Activated CD8-positive, alpha-beta T cell treated with anti-CD3 and anti-CD28 coated beads for 36 hours (primary cell): Measurements from ENCODE around the gene EDN2. TPM values are rescaled to one million over a fixed set of nuclear protein-coding genes. Genes with fewer than 3 reads are reported as not detected.

Source experiments
- ATAC-seq: fragments of 200-7000 bp; cut with Tn5 transposase; one replicate; pipeline ENCODE4 v1.10.0; 2021; ENCODE audit warnings: mild to moderate bottlenecking, moderate library complexity
- CTCF ChIA-PET: fragments of 350-600 bp; sonication (Branson Sonifier 250); formaldehyde crosslinking; loops from one replicate; lab custom pipeline; 2021; ENCODE audit warnings: antibody characterized with exemption; lab: Charles Lee
- POLR2A ChIA-PET: fragments of 350-600 bp; sonication (Branson Sonifier 250); formaldehyde crosslinking; loops from one replicate; lab custom pipeline; 2021; ENCODE audit warnings: antibody characterized with exemption; lab: Charles Lee
- DNase-seq: peaks from one replicate; pipeline ENCODE4 v3.0.0-alpha.2; 2020
- H3K27ac Mint-ChIP-seq: one replicate; pipeline ENCODE4 v1.8.0; 2021; ENCODE audit warnings: mild to moderate bottlenecking, mixed read lengths
- H3K27me3 Mint-ChIP-seq: one replicate; pipeline ENCODE4 v1.8.0; 2021; ENCODE audit warnings: mixed read lengths
- H3K36me3 Mint-ChIP-seq: one replicate; pipeline ENCODE4 v1.8.0; 2021; ENCODE audit warnings: low read depth, mixed read lengths
- H3K4me1 Mint-ChIP-seq: one replicate; pipeline ENCODE4 v1.8.0; 2021; ENCODE audit warnings: low read depth, mixed read lengths
- H3K4me3 Mint-ChIP-seq: one replicate; pipeline ENCODE4 v1.8.0; 2021; ENCODE audit warnings: mild to moderate bottlenecking, moderate library complexity, mixed read lengths
- H3K9me3 Mint-ChIP-seq: one replicate; pipeline ENCODE4 v1.8.0; 2021; ENCODE audit warnings: mixed read lengths
- intact Hi-C: fragments of 100-400 bp; cut with micrococcal nuclease; formaldehyde crosslinking; loops from one replicate; pipeline ENCODE4 v1.10.0; 2022
- total RNA-seq, 2 experiments: library from RNA; stranded (reverse); gene quantifications; one replicate each; pipeline ENCODE4 v1.2.3, GENCODE V29; 2021
- TF ChIP-seq, protein P1 (sequence below): fragments of 200-600 bp; IDR thresholded peaks from one replicate; pipeline ENCODE4 v1.8.0; 2022; ENCODE audit warnings: antibody characterized with exemption, mild to moderate bottlenecking

The EDN2 gene
- total RNA-seq, 2 experiments from 2014 or later = not detected

DNA sequence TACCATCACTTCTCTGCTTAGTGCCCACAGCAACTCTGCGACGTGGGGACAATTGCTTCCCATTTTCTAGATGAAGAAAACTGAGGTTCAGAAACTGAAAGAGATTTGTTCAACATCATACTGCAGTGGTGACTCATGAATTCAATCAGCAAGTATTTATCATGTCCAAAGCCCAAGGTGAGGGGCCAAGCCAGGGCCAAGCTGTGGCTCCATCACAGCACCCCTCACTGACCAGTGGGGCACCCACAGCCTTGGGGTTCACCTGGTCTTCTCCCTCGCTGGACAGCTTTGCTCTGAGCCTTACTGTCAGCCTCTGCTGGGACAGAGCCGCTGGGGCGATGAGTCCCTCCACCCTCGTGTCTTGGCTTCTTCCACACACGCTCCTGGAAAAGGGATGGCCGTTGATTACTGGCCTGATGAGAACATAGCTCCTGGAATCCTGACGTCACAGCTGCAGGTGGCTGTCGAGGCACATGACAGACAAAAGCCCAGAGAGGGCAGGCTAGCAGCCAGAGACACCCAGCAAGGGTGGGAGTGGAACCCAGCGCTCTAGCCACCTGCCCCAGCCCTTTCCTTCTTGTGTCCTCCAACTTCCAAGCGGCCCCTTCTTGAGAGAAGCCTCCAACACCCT is 6.2 kb downstream of the EDN2 start:
- no peak for ATAC-seq
- no peak for DNase-seq
- no peaks in the 10 kb centered on the region for H3K4me1 Mint-ChIP-seq
- H3K36me3 Mint-ChIP-seq = no peaks in the 10 kb centered on the region
- ChIA-PET CTCF (interaction anchor here (2.8 kb wide), 1 partner anchor 13 kb away, joined by 12 read pairs; no protein-coding TSS in a partner anchor), POLR2A (no interaction called here)
- H3K9me3 Mint-ChIP-seq = no peaks in the 10 kb centered on the region
- no peak overlapping the region for H3K4me3 Mint-ChIP-seq
- TF ChIP-seq, protein P1, sequence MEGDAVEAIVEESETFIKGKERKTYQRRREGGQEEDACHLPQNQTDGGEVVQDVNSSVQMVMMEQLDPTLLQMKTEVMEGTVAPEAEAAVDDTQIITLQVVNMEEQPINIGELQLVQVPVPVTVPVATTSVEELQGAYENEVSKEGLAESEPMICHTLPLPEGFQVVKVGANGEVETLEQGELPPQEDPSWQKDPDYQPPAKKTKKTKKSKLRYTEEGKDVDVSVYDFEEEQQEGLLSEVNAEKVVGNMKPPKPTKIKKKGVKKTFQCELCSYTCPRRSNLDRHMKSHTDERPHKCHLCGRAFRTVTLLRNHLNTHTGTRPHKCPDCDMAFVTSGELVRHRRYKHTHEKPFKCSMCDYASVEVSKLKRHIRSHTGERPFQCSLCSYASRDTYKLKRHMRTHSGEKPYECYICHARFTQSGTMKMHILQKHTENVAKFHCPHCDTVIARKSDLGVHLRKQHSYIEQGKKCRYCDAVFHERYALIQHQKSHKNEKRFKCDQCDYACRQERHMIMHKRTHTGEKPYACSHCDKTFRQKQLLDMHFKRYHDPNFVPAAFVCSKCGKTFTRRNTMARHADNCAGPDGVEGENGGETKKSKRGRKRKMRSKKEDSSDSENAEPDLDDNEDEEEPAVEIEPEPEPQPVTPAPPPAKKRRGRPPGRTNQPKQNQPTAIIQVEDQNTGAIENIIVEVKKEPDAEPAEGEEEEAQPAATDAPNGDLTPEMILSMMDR = no peak
- no peak overlapping the region for H3K27ac Mint-ChIP-seq
- no peaks in the 10 kb centered on the region for H3K27me3 Mint-ChIP-seq
- intact Hi-C loops = no loop called here

DNA sequence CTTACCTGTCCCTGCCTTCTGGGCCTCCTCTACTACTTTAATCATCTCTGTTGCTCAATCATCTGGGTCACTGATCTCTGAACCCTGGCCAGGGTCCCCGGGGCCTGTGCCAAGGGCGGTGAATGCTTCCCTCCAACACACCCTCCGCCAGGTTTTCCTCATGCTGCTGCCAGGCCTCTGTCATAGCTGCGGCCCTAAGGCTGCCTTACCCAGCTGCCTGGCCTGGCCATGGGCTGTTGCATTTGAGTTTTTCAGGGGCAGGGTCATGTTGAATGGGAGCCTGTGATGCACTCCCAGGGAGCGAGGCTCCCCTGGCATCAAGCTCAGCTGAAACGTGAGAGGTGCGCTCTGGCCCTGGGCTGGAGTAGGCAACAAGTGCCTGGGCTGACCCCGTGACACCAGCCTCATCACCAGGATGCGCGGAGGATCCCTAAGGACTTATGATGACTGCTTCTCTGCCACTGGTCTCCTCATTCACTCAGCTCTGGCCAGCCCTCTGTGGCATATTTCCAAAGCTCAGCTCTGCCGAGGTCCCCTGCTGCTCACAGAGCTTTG is 7.6 kb downstream of the EDN2 start:
- TF ChIP-seq, protein P1 = no peak
- ChIA-PET POLR2A (no interaction called here), CTCF (interaction anchor here (1.4 to 2.7 kb wide), 2 partner anchors 15 to 44 kb away, joined by 5 to 15 read pairs; no protein-coding TSS in a partner anchor)
- Mint-ChIP-seq H3K36me3 (no peaks in the 10 kb centered on the region), H3K9me3 (no peaks in the 10 kb centered on the region), H3K4me3 (no peak overlapping the region), H3K27ac (no peak overlapping the region), H3K4me1 (no peaks in the 10 kb centered on the region), H3K27me3 (no peaks in the 10 kb centered on the region)
- DNase-seq (no peak), ATAC-seq (no peak)
- intact Hi-C loops = no loop called here

DNA sequence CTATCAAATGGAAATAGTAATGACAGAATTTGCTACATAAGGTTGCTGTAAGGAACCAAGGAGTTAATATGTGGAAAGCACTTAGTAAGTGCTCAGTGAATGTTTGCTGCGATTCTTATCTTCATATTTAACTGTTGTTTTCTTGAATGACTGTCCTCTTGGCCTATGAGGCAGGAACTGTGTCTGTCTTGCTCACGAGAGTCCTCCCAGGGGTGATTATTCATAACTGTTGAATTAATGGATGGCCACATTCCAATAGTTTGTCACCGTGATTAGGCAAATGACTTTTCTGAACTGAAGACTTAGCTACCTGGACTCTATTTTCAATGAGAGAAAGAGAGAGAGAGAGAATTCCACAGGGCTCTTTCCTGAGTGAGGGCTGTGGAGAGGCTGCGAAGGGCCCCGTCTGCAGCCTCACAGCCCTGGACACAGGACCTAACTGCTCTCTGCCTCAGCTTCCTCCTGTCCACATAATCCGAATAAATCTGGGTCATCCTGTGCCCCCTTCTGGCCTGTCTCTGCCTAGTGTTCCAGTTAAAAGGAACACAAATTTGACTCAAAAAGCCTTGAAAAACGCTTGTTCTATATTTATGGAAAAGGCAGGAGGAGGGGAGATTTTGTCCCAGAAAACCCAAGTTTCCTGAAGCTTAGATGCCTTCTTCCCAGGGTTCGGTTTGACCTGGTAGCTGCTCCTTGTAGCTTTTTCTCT is 8.5 kb downstream of the EDN2 start:
- POLR2A ChIA-PET = interaction anchor here (2.0 kb wide), 1 partner anchor 18 kb away, joined by 6 read pairs; no protein-coding TSS in a partner anchor
- CTCF ChIA-PET = interaction anchor here (0.6 to 2.7 kb wide), 3 partner anchors 15 to 43 kb away, joined by 3 to 15 read pairs (median 5); no protein-coding TSS in a partner anchor
- ATAC-seq (no peak), DNase-seq (no peak)
- Mint-ChIP-seq H3K4me3 (no peak overlapping the region), H3K27me3 (no peaks in the 10 kb centered on the region), H3K27ac (no peak overlapping the region), H3K4me1 (no peaks in the 10 kb centered on the region), H3K36me3 (no peaks in the 10 kb centered on the region), H3K9me3 (no peaks in the 10 kb centered on the region)
- intact Hi-C loops = no loop called here
- TF ChIP-seq, protein P1 = no peak

DNA sequence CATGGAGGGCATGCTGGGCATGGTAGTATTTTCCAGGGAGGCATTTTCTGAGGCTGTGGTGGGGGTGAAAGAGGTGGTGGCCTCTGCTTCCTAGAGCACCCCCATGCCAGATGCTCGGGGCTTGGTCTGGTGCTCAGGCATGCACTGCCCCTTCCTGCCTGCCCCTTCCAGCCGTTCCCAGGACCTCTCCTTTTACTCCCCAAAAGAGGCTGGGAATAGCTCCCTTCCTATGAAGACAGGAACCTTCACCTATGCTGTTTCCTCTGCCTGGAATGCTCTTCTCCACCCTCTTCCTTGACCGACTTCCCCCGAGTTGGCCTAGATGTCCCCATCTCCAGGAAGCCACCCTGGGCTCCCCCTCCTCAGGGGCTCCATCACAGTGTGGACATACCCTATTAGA is 9.1 kb downstream of the EDN2 start:
- no peak overlapping the region for H3K4me3 Mint-ChIP-seq
- ChIA-PET CTCF (interaction anchor here (0.6 to 2.7 kb wide), 3 partner anchors 14 to 42 kb away, joined by 3 to 15 read pairs (median 5); no protein-coding TSS in a partner anchor), POLR2A (interaction anchor here (0.8 to 2.0 kb wide), 2 partner anchors 17 to 235 kb away, joined by 5 to 6 read pairs; no protein-coding TSS in a partner anchor)
- no peaks in the 10 kb centered on the region for H3K27me3 Mint-ChIP-seq
- no peaks in the 10 kb centered on the region for H3K9me3 Mint-ChIP-seq
- no peak overlapping the region for H3K27ac Mint-ChIP-seq
- no peak for DNase-seq
- intact Hi-C loops = no loop called here
- no peaks in the 10 kb centered on the region for H3K36me3 Mint-ChIP-seq
- H3K4me1 Mint-ChIP-seq = no peaks in the 10 kb centered on the region
- no peak for ATAC-seq
- TF ChIP-seq, protein P1 = no peak
